Measurements from ENCODE around the gene GUCA1A. TPM values are rescaled to one million over a fixed set of nuclear protein-coding genes. Genes with fewer than 3 reads are reported as not detected.
"Not testable (repeated sequence)": the region's sequence is repeated elsewhere in the genome, so short reads cannot be mapped to it uniquely, and the experiment has no call there.

The GUCA1A gene
- total and polyA plus RNA-seq, 2 donors: 0.19 to 0.52 TPM

DNA sequence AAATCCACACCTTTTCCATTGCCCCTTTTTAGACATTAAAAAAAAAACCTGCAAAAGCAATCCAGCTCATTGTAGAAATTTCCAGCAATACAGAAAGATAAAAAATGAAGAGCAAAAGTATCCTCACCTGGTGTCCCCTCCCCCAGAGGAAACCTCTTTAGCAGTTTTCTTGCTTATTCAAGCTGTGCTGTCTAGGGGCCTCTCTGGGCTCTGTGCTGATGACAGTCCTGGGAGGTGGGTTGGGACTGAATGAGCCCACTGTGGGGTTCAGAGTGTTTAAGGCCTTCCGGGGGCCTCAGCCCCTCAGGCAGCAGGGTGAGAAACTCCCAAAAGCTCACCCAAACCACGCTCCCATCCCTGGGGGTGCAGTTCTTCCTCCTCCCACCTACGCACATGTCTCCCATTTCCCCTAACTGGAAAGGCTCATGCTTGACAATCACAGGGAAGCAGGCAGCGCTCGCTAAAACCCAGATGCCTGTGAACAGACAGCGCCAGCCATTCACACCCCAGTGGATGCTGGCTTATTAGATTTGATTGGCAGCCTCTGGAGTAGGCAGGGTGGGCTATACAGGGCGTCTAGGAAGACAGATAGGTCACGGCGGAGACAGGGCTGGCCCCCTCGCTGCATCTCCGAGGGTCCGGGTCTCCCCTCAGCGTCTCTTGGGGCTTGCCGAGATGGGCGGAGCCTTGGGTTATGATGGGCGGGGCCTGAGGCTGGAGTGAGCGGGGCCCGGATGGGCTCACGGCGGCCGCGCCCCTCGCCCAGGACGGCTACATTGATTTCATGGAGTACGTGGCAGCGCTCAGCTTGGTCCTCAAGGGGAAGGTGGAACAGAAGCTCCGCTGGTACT lies 4.6 kb downstream of the GUCA1A start:
- H3K4me3 ChIP-seq (ENCODE audit: low read length in 2 of 2): peak overlapping the region in 1 of 2 donors; percentile 16
- WGBS: 28% methylated on average over 27 of the region's 27 CpGs

DNA sequence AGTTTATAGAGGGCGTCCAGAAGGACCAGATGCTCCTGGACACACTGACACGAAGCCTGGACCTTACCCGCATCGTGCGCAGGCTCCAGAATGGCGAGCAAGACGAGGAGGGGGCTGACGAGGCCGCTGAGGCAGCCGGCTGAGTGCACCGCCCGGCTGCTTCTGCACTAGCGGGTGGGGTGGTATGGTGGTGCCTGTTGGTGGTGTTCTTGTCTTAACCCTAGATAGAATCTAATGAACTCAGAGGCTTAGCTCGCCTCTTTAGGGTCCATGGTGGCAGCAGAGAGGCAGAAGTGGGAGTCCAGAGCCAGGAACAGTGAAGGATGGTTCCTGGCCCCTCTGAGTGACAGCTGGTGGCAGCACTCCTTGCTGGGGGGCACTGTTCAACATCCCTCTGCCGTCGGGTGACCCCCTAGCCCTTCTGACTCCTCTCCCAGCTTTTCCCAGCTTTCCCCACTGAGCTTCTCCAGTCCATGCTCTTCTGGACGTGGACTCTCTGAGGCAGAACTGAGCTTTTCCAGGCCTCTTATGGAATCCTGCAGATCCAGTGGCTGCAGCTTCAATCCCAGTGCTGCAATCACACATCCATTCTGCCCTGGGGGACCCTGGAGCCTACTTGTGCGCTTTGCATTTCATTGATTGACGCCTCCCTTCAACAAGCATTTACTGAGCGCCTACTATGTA lies 6.2 kb downstream of the GUCA1A start:
- 95% methylated on average over 20 of the region's 20 CpGs for WGBS

More for the DNA sequence above, 4.6 kb downstream of the GUCA1A start:
- H3K27me3 ChIP-seq (ENCODE audit: control insufficient read depth in 2 of 2, insufficient read depth in 1 of 2, low read length in 1 of 2): peaks cover 0 to 19% of the 10 kb centered on the region in 2 donors
- peaks cover 0 to 12% of the 10 kb centered on the region in 2 donors for H3K4me1 ChIP-seq (ENCODE audit: control insufficient read depth in 2 of 2, insufficient read depth in 2 of 2, low read length in 2 of 2)
- H3K27ac ChIP-seq (ENCODE audit: low read depth in 1 of 2, low read length in 1 of 2): no peak overlapping the region
- DNase-seq (ENCODE audit: low read depth in 6 of 9, low spot score in 9 of 9): peak in 8 of 9 donors; percentile 9 to 67 (median 44)
- H3K36me3 ChIP-seq (ENCODE audit: control insufficient read depth in 2 of 2, insufficient read depth in 2 of 2, low read length in 1 of 2): no peaks in the 10 kb centered on the region
- H3K9me3 ChIP-seq (ENCODE audit: control insufficient read depth in 2 of 2, insufficient read depth in 1 of 2, low read length in 1 of 2): peaks cover 0 to 10% of the 10 kb centered on the region in 2 donors

DNA sequence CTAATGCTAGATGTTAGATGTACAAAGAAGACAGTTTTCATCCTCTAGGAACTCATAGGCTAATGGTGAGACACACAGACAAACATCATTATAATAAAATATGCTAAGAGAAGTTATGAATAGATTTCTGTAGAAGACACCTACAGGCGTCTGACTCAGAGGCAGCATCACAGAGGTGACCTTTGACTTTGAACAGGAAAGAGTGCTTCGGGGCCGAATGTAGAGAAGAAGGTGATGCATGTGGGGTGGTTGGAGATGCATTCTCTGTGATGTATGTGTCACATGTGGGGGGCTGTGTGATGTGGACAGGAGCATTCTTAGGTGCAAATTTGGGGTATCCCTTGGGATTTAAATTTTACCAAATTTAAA lies 6.8 kb downstream of the GUCA1A start:
- WGBS: 87% methylated on average over 3 of the region's 3 CpGs
- H3K36me3 ChIP-seq (ENCODE audit: control insufficient read depth in 2 of 2, insufficient read depth in 2 of 2, low read length in 1 of 2): no peaks in the 10 kb centered on the region

More for the DNA sequence above, 6.2 kb downstream of the GUCA1A start:
- peaks cover 0 to 10% of the 10 kb centered on the region in 2 donors for H3K9me3 ChIP-seq (ENCODE audit: control insufficient read depth in 2 of 2, insufficient read depth in 1 of 2, low read length in 1 of 2)
- H3K36me3 ChIP-seq (ENCODE audit: control insufficient read depth in 2 of 2, insufficient read depth in 2 of 2, low read length in 1 of 2): no peaks in the 10 kb centered on the region
- peaks cover 0 to 12% of the 10 kb centered on the region in 2 donors for H3K4me1 ChIP-seq (ENCODE audit: control insufficient read depth in 2 of 2, insufficient read depth in 2 of 2, low read length in 2 of 2)
- H3K4me3 ChIP-seq (ENCODE audit: low read length in 2 of 2): no peak overlapping the region
- no peak for DNase-seq (ENCODE audit: low read depth in 6 of 9, low spot score in 9 of 9)
- no peak overlapping the region for H3K27ac ChIP-seq (ENCODE audit: low read depth in 1 of 2, low read length in 1 of 2)
- H3K27me3 ChIP-seq (ENCODE audit: control insufficient read depth in 2 of 2, insufficient read depth in 1 of 2, low read length in 1 of 2): peaks cover 0 to 17% of the 10 kb centered on the region in 2 donors

DNA sequence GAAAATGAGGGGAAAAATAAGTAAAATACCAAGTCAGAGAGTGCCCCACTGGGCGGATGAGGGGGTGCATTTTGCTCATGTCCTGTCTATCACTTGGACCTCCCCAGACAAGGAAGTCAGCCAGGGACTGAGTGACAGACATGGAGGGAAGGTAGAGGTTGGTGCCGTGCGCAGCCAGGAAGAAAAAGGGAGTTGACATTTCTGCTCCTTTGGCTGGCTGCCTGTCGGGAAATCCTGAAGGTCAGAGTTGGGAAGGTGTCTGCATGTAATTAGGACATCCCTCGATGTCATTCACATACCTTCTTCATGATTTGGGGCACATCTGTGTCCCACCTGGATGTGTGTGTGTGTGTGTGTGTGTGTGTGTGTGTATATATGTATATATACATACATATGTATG lies 8.9 kb downstream of the GUCA1A start:
- Histone ChIP-seq H3K9me3 (ENCODE audit: control insufficient read depth in 2 of 2, insufficient read depth in 1 of 2, low read length in 1 of 2) (peaks cover 0 to 10% of the 10 kb centered on the region in 2 donors), H3K27ac (ENCODE audit: low read depth in 1 of 2, low read length in 1 of 2) (no peak overlapping the region), H3K36me3 (ENCODE audit: control insufficient read depth in 2 of 2, insufficient read depth in 2 of 2, low read length in 1 of 2) (no peaks in the 10 kb centered on the region), H3K4me3 (ENCODE audit: low read length in 2 of 2) (no peak overlapping the region), H3K27me3 (ENCODE audit: control insufficient read depth in 2 of 2, insufficient read depth in 1 of 2, low read length in 1 of 2) (peaks cover 0 to 17% of the 10 kb centered on the region in 2 donors), H3K4me1 (ENCODE audit: control insufficient read depth in 2 of 2, insufficient read depth in 2 of 2, low read length in 2 of 2) (peaks cover 0 to 12% of the 10 kb centered on the region in 2 donors)
- DNase-seq (ENCODE audit: low read depth in 6 of 9, low spot score in 9 of 9): no peak
- 94% methylated on average over 5 of the region's 5 CpGs for WGBS

More for the DNA sequence above, 6.8 kb downstream of the GUCA1A start:
- no peak overlapping the region for H3K4me3 ChIP-seq (ENCODE audit: low read length in 2 of 2)
- peaks cover 0 to 10% of the 10 kb centered on the region in 2 donors for H3K9me3 ChIP-seq (ENCODE audit: control insufficient read depth in 2 of 2, insufficient read depth in 1 of 2, low read length in 1 of 2)
- no peak overlapping the region for H3K27ac ChIP-seq (ENCODE audit: low read depth in 1 of 2, low read length in 1 of 2)
- DNase-seq (ENCODE audit: low read depth in 6 of 9, low spot score in 9 of 9): no peak
- peaks cover 0 to 12% of the 10 kb centered on the region in 2 donors for H3K4me1 ChIP-seq (ENCODE audit: control insufficient read depth in 2 of 2, insufficient read depth in 2 of 2, low read length in 2 of 2)
- H3K27me3 ChIP-seq (ENCODE audit: control insufficient read depth in 2 of 2, insufficient read depth in 1 of 2, low read length in 1 of 2): peaks cover 0 to 17% of the 10 kb centered on the region in 2 donors

DNA sequence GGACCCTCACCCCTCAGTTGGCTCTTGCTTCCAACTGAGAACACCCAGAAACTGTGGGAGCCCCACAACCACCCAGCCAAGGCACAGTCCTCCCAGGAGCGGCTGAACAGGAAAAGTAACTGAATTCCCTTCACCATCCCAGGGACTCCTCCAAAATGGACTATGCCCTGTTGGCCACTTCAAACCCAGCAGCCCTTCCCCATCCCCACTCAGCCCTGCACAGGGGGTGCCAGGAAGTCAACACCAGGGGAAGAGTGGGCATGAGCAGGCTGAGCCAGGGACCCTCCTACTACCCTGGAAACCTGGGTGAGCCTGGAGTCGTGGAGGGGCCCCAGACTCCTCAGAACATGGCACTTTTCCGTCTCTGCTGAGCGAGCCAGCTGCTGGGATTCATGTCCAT lies 11.3 kb downstream of the GUCA1A start:
- Histone ChIP-seq H3K27me3 (ENCODE audit: control insufficient read depth in 2 of 2, insufficient read depth in 1 of 2, low read length in 1 of 2) (no peaks in the 10 kb centered on the region), H3K27ac (ENCODE audit: low read depth in 1 of 2, low read length in 1 of 2) (no peak overlapping the region), H3K9me3 (ENCODE audit: control insufficient read depth in 2 of 2, insufficient read depth in 1 of 2, low read length in 1 of 2) (no peaks in the 10 kb centered on the region), H3K4me1 (ENCODE audit: control insufficient read depth in 2 of 2, insufficient read depth in 2 of 2, low read length in 2 of 2) (no peaks in the 10 kb centered on the region), H3K4me3 (ENCODE audit: low read length in 2 of 2) (no peak overlapping the region), H3K36me3 (ENCODE audit: control insufficient read depth in 2 of 2, insufficient read depth in 2 of 2, low read length in 1 of 2) (no peaks in the 10 kb centered on the region)
- DNase-seq (ENCODE audit: low read depth in 6 of 9, low spot score in 9 of 9): no peak
- WGBS: 97% methylated on average over 4 of the region's 4 CpGs

DNA sequence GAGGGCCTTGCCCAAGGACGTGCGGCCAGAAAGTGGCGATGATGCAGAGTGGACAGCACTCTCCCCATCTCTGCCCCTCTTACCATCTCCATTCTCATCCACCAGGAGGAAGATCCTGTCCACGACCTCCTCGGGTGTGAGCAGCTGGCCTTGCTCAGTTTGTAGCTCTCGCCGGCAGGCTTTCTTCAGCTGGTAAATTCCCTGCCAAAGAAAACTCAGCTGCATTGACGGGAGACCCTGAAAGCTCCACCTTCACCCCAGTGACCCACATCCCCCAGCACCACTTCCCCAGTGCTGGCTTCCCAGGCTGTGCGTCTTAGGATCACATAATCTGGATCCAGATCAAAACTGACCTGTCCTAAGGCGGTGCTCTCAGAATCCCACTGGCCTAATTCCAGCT lies 12.4 kb downstream of the GUCA1A start:
- Histone ChIP-seq H3K4me3 (ENCODE audit: low read length in 2 of 2) (no peak overlapping the region), H3K9me3 (ENCODE audit: control insufficient read depth in 2 of 2, insufficient read depth in 1 of 2, low read length in 1 of 2) (no peaks in the 10 kb centered on the region), H3K4me1 (ENCODE audit: control insufficient read depth in 2 of 2, insufficient read depth in 2 of 2, low read length in 2 of 2) (no peaks in the 10 kb centered on the region), H3K36me3 (ENCODE audit: control insufficient read depth in 2 of 2, insufficient read depth in 2 of 2, low read length in 1 of 2) (no peaks in the 10 kb centered on the region), H3K27me3 (ENCODE audit: control insufficient read depth in 2 of 2, insufficient read depth in 1 of 2, low read length in 1 of 2) (no peaks in the 10 kb centered on the region), H3K27ac (ENCODE audit: low read depth in 1 of 2, low read length in 1 of 2) (no peak overlapping the region)
- DNase-seq (ENCODE audit: low read depth in 6 of 9, low spot score in 9 of 9): no peak
- 92% methylated on average over 10 of the region's 10 CpGs for WGBS

DNA sequence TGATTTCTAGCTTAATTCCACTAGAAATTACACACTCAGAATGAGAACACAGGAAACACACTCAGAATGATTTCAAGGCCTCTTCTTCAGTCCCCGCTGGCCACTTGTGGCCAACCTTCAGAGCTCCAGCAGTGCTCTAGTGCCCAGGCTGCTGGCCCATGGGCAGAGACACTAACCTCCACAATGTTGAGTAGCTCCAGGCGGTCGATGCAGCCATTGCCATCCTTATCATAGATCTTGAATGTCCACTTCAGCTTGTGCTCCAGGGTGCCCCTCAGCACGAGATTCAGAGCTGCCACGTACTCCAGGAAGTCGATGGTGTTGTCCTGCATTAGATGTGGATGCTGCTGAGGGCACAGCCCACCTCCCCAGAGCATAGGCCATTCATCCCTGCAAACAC lies 15.2 kb downstream of the GUCA1A start:
- Histone ChIP-seq H3K27ac (ENCODE audit: low read depth in 1 of 2, low read length in 1 of 2) (no peak overlapping the region), H3K4me3 (ENCODE audit: low read length in 2 of 2) (no peak overlapping the region), H3K4me1 (ENCODE audit: control insufficient read depth in 2 of 2, insufficient read depth in 2 of 2, low read length in 2 of 2) (no peaks in the 10 kb centered on the region), H3K9me3 (ENCODE audit: control insufficient read depth in 2 of 2, insufficient read depth in 1 of 2, low read length in 1 of 2) (no peaks in the 10 kb centered on the region), H3K36me3 (ENCODE audit: control insufficient read depth in 2 of 2, insufficient read depth in 2 of 2, low read length in 1 of 2) (no peaks in the 10 kb centered on the region), H3K27me3 (ENCODE audit: control insufficient read depth in 2 of 2, insufficient read depth in 1 of 2, low read length in 1 of 2) (no peaks in the 10 kb centered on the region)
- DNase-seq (ENCODE audit: low read depth in 6 of 9, low spot score in 9 of 9): no peak
- 97% methylated on average over 6 of the region's 6 CpGs for WGBS

DNA sequence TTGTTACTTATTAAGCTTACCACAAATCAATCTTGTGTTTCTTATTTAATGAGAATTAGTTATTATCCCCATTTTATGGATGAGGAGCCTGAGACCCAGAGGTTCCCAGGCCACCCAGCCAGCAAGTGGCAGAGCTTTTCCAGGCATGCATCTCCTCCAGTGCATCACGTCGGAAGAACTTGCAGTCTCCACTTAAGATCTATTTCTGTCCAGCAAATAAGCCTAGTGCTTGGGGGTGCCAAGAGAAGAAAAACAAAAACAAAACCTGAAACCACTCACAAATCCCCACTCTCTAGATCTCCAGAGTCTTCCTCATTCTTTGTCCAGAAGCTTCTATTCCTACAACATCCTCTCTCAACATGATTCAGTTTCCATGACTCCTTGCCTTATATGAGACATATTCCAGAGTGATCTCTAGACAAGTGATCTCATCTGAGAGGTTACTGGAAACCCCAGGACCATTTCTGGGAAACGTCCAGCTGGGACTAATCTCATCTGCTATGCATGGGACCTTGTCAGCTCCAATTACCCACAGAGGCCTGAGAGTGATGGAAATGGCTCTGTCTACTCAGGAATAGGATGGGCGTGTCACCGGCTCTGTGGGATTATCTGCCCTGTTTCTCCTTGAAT lies 17.5 kb downstream of the GUCA1A start:
- WGBS: 95% methylated on average over 5 of the region's 5 CpGs

DNA sequence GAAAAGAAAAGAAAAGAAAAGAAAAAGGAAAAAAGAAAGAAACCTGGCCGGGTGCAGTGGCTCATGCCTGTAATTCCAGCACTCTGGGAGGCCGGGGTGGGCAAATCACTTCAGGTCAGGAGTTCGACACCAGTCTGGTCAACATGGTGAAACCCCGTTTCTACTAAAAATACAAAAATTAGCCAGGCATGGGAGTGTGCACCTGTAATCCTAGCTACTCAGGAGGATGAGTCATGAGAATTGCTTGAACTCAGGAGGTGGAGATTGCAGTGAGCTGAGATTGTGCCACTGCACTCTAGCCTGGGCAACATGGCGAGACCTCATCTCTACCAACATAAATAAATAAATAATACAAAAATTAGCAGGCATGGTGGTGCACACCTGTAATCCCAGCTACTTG lies 19.2 kb downstream of the GUCA1A start:
- H3K36me3 ChIP-seq (ENCODE audit: control insufficient read depth in 2 of 2, insufficient read depth in 2 of 2, low read length in 1 of 2); H3K9me3 ChIP-seq (ENCODE audit: control insufficient read depth in 2 of 2, insufficient read depth in 1 of 2, low read length in 1 of 2): not testable (repeated sequence)
- WGBS: 96% methylated on average over 5 of the region's 5 CpGs

More for the DNA sequence above, 17.5 kb downstream of the GUCA1A start:
- DNase-seq (ENCODE audit: low read depth in 6 of 9, low spot score in 9 of 9): no peak
- Histone ChIP-seq H3K36me3 (ENCODE audit: control insufficient read depth in 2 of 2, insufficient read depth in 2 of 2, low read length in 1 of 2) (no peaks in the 10 kb centered on the region), H3K4me3 (ENCODE audit: low read length in 2 of 2) (no peak overlapping the region), H3K9me3 (ENCODE audit: control insufficient read depth in 2 of 2, insufficient read depth in 1 of 2, low read length in 1 of 2) (no peaks in the 10 kb centered on the region), H3K4me1 (ENCODE audit: control insufficient read depth in 2 of 2, insufficient read depth in 2 of 2, low read length in 2 of 2) (no peaks in the 10 kb centered on the region), H3K27ac (ENCODE audit: low read depth in 1 of 2, low read length in 1 of 2) (no peak overlapping the region), H3K27me3 (ENCODE audit: control insufficient read depth in 2 of 2, insufficient read depth in 1 of 2, low read length in 1 of 2) (no peaks in the 10 kb centered on the region)

More for the DNA sequence above, 19.2 kb downstream of the GUCA1A start:
- H3K27ac ChIP-seq (ENCODE audit: low read depth in 1 of 2, low read length in 1 of 2); H3K27me3 ChIP-seq (ENCODE audit: control insufficient read depth in 2 of 2, insufficient read depth in 1 of 2, low read length in 1 of 2); H3K4me1 ChIP-seq (ENCODE audit: control insufficient read depth in 2 of 2, insufficient read depth in 2 of 2, low read length in 2 of 2); H3K4me3 ChIP-seq (ENCODE audit: low read length in 2 of 2); DNase-seq (ENCODE audit: low read depth in 6 of 9, low spot score in 9 of 9): not testable (repeated sequence)
